Measurements from ENCODE around the gene COL1A2.

The COL1A2 gene

DNA sequence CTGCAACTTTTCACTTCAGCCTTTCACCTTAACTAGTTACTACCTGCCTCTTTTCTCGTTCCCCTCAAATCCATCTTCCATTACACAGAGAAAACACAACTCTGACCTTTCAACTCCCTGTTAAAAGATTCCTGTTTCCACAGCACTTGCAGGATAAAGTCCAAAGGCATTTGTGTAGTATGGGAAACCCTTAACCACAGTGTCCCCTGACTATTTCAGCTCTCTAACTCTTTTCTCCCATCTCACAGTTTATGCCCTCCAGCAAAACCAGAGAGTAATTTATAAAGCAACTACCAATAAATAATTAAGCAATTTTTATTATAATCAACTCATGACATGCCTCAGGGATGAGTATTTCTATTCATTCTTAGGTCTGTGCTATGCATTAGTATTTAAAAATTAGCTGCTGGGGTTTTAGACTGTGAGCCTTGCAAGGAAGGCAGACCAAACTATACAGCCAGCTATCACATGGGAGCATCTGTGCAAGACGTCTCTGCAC is 51.0 kb downstream of the COL1A2 start:
- H3K27ac ChIP-seq: peak overlapping the region; percentile 87
- H3K27me3 ChIP-seq (ENCODE audit: insufficient read depth, low read depth, severe bottlenecking): no peaks in the 10 kb centered on the region
- H3K4me3 ChIP-seq (ENCODE audit: low read depth, low read length): peak overlapping the region; percentile 16; the same call in 1 of the 2 replicates
- DNase-seq: no peak
- H3K36me3 ChIP-seq: no peaks in the 10 kb centered on the region
- TF ChIP-seq, protein P1, sequence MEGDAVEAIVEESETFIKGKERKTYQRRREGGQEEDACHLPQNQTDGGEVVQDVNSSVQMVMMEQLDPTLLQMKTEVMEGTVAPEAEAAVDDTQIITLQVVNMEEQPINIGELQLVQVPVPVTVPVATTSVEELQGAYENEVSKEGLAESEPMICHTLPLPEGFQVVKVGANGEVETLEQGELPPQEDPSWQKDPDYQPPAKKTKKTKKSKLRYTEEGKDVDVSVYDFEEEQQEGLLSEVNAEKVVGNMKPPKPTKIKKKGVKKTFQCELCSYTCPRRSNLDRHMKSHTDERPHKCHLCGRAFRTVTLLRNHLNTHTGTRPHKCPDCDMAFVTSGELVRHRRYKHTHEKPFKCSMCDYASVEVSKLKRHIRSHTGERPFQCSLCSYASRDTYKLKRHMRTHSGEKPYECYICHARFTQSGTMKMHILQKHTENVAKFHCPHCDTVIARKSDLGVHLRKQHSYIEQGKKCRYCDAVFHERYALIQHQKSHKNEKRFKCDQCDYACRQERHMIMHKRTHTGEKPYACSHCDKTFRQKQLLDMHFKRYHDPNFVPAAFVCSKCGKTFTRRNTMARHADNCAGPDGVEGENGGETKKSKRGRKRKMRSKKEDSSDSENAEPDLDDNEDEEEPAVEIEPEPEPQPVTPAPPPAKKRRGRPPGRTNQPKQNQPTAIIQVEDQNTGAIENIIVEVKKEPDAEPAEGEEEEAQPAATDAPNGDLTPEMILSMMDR (IDR thresholded peaks at IDR 0.05; ENCODE audit: low read depth, low read length): no peak
- H3K9me3 ChIP-seq (ENCODE audit: severe bottlenecking): no peaks in the 10 kb centered on the region

DNA sequence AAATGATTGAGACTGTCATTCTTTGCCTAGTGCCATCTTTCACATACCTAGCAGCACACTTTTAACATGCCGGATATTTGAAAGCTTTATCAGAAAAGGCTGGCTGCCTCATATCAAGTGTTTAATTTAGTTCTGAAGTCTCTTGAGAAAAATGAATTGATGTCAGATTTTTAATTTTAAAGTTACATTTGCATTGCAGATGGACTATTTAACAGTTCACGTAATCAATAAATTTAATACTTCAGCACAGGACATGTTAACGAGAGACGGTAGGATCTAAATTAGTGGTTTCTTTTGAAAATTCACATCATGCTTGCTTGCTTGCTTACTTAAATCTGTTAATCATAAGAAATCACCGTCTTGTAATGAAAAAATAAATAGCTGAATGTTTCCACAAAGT is 51.6 kb downstream of the COL1A2 start:
- Histone ChIP-seq H3K9me3 (ENCODE audit: severe bottlenecking) (no peaks in the 10 kb centered on the region), H3K4me3 (ENCODE audit: low read depth, low read length) (no peak overlapping the region), H3K36me3 (no peaks in the 10 kb centered on the region), H3K27ac (peak overlapping the region; percentile 87), H3K27me3 (ENCODE audit: insufficient read depth, low read depth, severe bottlenecking) (no peaks in the 10 kb centered on the region)
- TF ChIP-seq, protein P1 (IDR thresholded peaks at IDR 0.05; ENCODE audit: low read depth, low read length): no peak
- DNase-seq: no peak

DNA sequence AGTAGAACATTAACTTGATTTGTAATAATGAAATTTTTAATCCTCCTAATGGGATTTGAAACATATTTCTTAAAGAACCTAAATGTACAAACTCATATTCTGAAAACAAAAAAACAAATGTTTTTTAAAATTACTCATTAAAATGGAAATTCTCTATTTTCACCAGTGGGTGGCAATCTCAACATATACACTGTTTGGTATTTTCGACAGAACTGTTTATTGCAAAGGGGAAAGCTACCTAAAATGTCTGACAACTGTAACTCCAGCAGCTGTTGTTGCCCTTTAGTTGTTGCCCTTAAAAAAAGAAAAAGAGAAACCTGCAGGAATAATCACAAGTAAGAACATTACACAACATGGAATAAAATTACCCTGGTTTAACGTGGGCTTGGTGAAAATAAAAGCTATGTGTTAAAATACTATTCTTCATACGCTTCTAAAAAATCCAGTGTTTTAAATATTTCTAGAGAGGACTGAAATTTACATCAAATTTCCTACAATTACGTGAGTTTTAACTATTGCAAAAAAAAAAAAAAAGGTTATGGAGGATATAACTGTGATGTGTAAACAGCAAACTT is 54.5 kb downstream of the COL1A2 start:
- no peak for DNase-seq
- Histone ChIP-seq H3K9me3 (ENCODE audit: severe bottlenecking) (no peaks in the 10 kb centered on the region), H3K4me3 (ENCODE audit: low read depth, low read length) (no peak overlapping the region), H3K36me3 (no peaks in the 10 kb centered on the region), H3K27ac (peak overlapping the region; percentile 46), H3K27me3 (ENCODE audit: insufficient read depth, low read depth, severe bottlenecking) (no peaks in the 10 kb centered on the region)
- TF ChIP-seq, protein P1 (IDR thresholded peaks at IDR 0.05; ENCODE audit: low read depth, low read length): 0 out of 2 replicates have a peak, but pooled peaks have one; percentile 24

DNA sequence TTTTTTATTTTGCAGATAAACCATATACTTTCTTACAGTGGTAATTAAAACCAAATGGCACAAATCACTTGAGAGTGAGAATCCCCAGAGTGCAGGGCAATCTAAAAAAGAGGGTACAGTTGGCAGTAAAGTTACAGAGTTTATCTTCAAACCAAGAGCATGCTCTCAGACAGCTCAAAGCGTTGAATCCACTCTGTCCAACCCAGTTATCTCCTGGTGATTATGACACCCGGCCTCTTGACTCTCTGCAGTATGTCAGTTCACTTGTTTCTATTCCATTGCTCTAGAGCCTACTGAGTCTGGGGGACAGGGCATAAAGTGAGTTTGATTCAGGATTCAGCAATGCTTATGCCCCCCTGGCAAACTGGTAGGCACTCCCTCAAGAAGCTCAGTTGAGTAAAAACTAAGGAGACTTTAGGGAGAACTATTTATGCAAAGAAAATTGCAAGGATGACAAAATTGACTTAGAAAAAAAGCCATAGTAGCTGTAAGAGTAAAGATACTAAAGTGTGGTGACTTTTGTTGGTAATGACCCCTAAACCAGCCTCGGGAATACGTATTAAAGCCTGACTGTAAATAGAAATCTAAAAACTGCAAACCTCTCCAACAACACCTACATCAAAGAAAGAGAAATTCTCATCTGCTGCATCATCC is 55.5 kb downstream of the COL1A2 start:
- H3K36me3 ChIP-seq: no peaks in the 10 kb centered on the region
- no peak for DNase-seq
- TF ChIP-seq, protein P1 (IDR thresholded peaks at IDR 0.05; ENCODE audit: low read depth, low read length): no peak

DNA sequence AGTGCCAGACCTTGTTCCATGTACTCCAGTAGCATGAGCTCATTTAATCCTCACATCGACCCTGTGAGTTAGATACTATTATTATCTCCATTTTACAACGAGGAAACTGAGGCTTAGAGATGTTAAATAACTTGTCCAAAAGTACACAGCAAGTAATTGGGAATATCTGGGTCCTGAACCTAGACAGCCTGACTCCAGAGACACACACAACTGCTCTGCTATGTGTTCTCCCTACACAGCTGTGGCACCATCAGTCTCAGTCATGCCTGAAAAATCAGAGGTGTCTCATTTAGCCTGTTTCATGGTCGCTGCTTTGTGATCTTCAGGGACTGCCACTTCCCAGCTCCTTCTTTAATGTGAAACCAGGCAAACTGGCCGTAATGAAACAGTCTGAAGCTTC is 56.5 kb downstream of the COL1A2 start:
- no peak for DNase-seq
- peak overlapping the region; percentile 74 for H3K27ac ChIP-seq
- TF ChIP-seq, protein P1 (IDR thresholded peaks at IDR 0.05; ENCODE audit: low read depth, low read length): no peak
- no peaks in the 10 kb centered on the region for H3K27me3 ChIP-seq (ENCODE audit: insufficient read depth, low read depth, severe bottlenecking)
- H3K9me3 ChIP-seq (ENCODE audit: severe bottlenecking): no peaks in the 10 kb centered on the region
- H3K36me3 ChIP-seq: no peaks in the 10 kb centered on the region
- no peak overlapping the region for H3K4me3 ChIP-seq (ENCODE audit: low read depth, low read length)

More for the DNA sequence above, 55.5 kb downstream of the COL1A2 start:
- Histone ChIP-seq H3K27ac (peak overlapping the region; percentile 5; the same call in 1 of the 2 replicates), H3K27me3 (ENCODE audit: insufficient read depth, low read depth, severe bottlenecking) (no peaks in the 10 kb centered on the region), H3K4me3 (ENCODE audit: low read depth, low read length) (no peak overlapping the region), H3K9me3 (ENCODE audit: severe bottlenecking) (no peaks in the 10 kb centered on the region)

All from WERI-Rb-1 (cell line).